Left cardiac atrium (tissue), 4 donors: Measurements from ENCODE around the gene SEC16B. TPM values are rescaled to one million over a fixed set of nuclear protein-coding genes. Genes with fewer than 3 reads are reported as not detected.
A peak's percentile ranks its signal among the peaks of the same experiment; 100 is the strongest.

Experiments used
- ATAC-seq, 2 donors: fragments of 200-7000 bp; cut with Tn5 transposase; one replicate each; pipeline ENCODE4 v1.9.1; 2020; ENCODE audit warnings: mild to moderate bottlenecking in 2 of 2, moderate library complexity in 2 of 2
- DNase-seq: peaks from one replicate; pipeline ENCODE4 v3.0.0-alpha.2; 2020
- intact Hi-C, 2 donors: fragments of 100-400 bp; cut with DNase I; formaldehyde crosslinking; loops; one replicate each; pipeline versions ENCODE4 v1.14.1 to v1.15.1; 2022 to 2023
- total RNA-seq, 2 donors: library from RNA; stranded (reverse); fragmentation: NEBNext Ultra II Directional; extraction: Animal tissue kit (Norgen Biotek cat#: 25700); gene quantifications; one replicate each; pipeline ENCODE4 v1.2.1, GENCODE V29; 2021
- donor health status: DM: no; HTN: yes; CAD: no.
- donor health status: DM: no; HTN: yes; CAD: no; lungs with severe emphysema.
- donor health status: DM: yes; HTN: yes; CAD: no.
- donor health status: Dilated cardiomyopathy.

SEC16B gene
- total RNA-seq, 2 donors from 2014 or later = 2.1 to 2.2 TPM

GRCh38 chr1:177950506-177950905 is 19.4 kb downstream of the SEC16B start:
- ATAC-seq (no peak), DNase-seq (no peak)
- intact Hi-C loops = loop anchor here in 1 of 2 donors (10.0 kb wide), 2 partner anchors 244 to 334 kb away; no protein-coding TSS in a partner anchor

- DNase-seq (peak; percentile 40), ATAC-seq (peak; percentile 52 to 64)
- intact Hi-C loops = loop anchor here (5.0 kb wide), 1 partner anchor 1051 kb away; no protein-coding TSS in a partner anchor
These were observed 21.4 kb downstream of the SEC16B start for GRCh38 chr1:177948336-177948972.

DNA sequence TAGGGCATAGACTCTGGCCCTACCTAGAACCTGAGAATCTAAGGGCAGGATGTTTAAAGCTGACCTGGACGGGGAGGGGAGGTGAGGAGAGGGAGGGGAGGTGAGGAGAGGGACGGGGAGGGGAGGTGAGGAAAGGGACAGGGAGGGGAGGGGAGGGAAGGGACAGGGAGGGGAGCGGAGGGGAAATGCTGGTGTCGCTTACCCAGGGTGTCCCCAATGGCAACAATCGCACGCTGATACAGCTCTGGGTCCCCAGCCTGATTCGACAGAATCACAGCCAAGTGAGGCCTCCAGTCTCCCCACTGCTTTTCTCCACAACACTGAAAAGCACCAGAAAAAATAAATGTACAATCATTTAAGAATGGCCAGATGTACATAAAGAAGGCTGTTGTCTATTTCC is 22.2 kb downstream of the SEC16B start:
- no peak for ATAC-seq
- intact Hi-C loops = loop anchor here (5.0 kb wide), 1 partner anchor 1050 kb away; no protein-coding TSS in a partner anchor
- no peak for DNase-seq

DNA sequence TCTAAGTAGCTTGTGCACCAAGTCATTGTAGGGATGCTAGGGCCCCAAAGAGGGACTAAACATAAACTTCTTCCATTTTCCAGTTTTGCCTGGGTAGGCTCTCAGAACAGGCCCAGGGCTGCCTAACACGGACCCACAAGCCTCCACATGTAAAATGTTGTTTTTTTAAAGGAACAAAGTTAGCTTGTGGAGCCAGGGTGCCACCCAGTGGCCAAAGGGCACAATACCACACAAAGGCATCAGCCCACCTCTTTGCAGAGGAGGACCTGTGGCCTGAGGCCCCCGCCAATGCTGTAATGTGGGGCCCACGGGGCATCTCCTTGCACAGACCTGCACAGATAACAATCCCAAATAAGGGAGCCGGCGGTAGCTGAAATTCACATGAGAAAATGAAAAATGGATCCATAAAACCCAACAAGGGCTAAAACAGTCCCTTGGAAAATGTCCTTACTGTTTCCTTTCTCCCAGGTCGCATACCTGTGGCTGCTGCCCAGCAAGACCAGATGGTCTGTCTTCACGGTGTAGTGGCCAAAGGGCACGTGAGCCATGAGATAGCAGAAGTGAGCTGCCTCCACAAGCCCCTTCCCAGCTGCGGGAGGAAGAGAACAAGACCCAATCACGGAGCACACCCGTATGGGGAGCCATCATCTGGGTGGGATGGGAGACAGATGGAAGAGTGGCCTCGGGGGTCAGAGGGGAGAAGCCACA is 23.8 kb downstream of the SEC16B start:
- DNase-seq = peak; percentile 40
- peak; percentile 57 to 77 for ATAC-seq
- intact Hi-C loops = loop anchor here (5.0 kb wide), 1 partner anchor 1049 kb away; no protein-coding TSS in a partner anchor

GRCh38 chr1:177944016-177944949 is 25.6 kb downstream of the SEC16B start:
- DNase-seq = no peak
- peak in 1 of 2 donors; percentile 64 for ATAC-seq
- intact Hi-C loops = no loop called here

GRCh38 chr1:177941976-177942375 is 27.9 kb downstream of the SEC16B start:
- DNase-seq (no peak), ATAC-seq (no peak)
- intact Hi-C loops = no loop called here

GRCh38 chr1:177940682-177941081 is 29.2 kb downstream of the SEC16B start:
- DNase-seq (no peak), ATAC-seq (no peak)
- intact Hi-C loops = no loop called here

GRCh38 chr1:177937931-177938330 is 31.9 kb downstream of the SEC16B start:
- ATAC-seq = no peak
- intact Hi-C loops = loop anchor here in 1 of 2 donors (5.0 kb wide), 1 partner anchor 81 kb away; no protein-coding TSS in a partner anchor

DNA sequence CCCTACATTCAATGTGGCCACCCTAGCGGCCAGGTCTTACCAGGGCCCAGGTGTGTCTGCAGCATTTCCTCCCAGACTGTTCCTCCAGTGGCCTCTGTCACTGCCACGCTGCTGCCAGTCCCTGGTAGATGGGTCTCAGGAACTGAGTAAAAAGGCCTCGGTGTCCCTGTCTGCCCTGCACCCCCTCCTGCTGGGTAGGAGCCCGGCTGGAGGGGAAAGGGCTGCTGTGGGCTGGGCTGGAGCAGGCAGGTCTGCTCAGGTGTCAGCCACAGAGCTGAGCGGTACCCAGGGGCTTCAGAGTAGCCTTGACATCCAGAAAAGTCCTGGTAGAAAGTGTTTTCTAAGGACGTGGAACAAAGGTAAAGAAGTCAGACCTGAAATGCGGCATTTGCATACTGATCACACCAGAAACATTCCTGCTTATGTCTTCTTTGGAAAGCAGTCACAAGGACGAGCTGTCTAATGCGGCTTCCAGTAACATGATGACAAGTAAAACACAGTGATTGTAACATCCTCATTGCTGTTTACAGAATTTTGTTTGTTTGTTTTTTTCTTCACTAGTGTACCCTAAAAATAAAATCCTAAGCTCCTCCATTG is 32.6 kb downstream of the SEC16B start:
- ATAC-seq (no peak), DNase-seq (no peak)
- intact Hi-C loops = loop anchor here in 1 of 2 donors (5.0 kb wide), 1 partner anchor 80 kb away; no protein-coding TSS in a partner anchor

More at GRCh38 chr1:177937931-177938330, 31.9 kb downstream of the SEC16B start:
- DNase-seq = no peak

DNA sequence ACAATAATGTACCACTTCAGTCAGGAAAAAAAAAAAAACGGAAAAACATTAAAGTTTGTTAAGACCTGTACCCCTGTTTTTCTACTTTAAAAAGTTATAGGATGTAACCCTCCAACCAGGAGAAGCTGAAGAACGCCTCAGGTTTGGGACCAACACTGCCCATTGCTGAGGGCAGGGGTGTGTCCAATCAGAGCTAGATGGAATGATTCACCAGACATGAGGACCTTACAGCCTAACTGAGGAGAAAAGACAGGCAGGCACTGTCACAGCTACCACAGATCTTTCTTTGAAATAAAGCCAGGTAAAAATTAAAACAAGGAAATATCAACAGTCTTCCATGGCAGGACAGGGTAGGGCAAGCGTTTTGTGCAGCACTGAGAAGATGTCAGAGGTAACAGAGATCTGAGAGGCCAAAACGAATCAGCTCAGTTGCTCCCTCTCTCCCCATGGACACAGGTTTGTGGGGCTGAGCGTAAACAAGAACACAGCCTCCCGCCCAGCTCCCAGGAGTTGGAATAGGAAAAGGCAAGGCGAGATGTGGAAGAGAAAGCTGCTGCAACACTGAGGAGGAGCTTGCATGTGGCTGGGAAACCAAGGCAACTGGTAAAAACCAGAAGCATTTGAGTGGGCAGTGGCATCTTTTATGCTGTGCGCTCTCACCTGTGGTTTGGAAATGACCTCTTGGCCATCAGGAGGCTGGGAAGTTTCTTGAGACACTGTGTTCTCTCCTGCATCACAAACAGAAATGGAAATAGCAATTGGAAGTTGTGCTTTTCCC is 34.0 kb downstream of the SEC16B start:
- peak in 1 of 2 donors; percentile 56 for ATAC-seq
- DNase-seq = no peak
- intact Hi-C loops = loop anchor here in 1 of 2 donors (5.0 kb wide), 1 partner anchor 79 kb away; no protein-coding TSS in a partner anchor

- peak; percentile 84 to 93 for ATAC-seq
- intact Hi-C loops = loop anchor here in 1 of 2 donors (5.0 kb wide), 1 partner anchor 78 kb away; no protein-coding TSS in a partner anchor
- peak; percentile 28 for DNase-seq
These were observed 34.9 kb downstream of the SEC16B start for GRCh38 chr1:177934927-177935326.

DNA sequence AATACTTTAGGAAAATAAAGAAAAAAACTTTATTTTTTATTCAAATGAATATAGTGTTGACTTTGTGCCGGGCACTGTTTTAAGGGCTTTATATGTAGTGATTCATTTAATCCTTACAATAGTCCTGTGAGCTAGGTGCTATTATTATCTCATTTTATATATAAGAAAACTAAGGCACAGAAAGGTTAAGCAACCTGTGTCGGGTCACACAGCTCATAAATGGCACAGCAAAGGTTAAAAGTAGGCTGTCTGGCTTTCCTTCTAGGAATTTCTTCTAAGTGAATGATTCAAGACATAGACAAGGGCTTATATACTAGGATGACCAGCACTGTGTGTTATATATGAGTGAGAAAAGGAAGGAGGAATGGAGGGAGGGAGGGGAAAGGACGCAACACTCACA is 35.4 kb downstream of the SEC16B start:
- DNase-seq = no peak
- no peak for ATAC-seq
- intact Hi-C loops = no loop called here

DNA sequence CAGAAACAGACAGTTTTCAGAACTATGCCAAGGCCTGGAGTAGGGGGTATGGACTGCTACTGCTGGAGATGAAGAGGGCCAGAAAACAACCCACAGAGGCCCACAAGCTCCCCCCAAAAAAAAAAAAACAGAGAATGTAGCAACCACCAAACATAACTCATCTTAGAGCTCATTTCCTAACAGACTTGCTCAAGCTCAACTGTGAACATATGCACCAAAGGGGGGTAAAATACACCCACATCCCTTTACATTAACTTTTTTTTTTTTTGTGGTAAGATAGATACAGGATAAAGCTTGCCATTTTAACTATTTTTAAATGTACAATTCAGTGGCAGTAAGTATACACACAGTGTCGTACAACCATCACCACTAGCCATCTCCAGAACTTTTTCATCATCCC is 36.0 kb downstream of the SEC16B start:
- ATAC-seq (no peak), DNase-seq (no peak)
- intact Hi-C loops = no loop called here

DNA sequence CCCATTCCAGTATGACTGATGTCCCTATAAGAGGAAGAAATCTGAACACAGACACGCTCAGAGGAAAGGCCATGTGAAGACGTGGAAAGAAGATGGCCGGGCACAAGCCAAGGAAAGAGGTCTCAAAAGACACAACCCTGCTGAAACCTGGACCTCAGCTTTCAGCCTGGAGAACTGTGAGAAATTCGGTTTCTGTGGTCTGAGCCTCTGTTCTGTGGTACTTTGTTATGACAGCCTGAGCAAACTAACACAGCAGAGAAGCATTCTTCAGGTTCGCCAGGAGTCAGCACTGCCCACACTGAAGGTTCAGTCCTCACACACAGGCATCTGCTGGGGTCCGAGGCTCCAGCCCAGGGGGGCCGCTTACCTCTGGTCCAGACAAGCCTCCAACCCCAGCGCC is 37.7 kb downstream of the SEC16B start:
- DNase-seq (no peak), ATAC-seq (no peak)
- intact Hi-C loops = no loop called here

DNA sequence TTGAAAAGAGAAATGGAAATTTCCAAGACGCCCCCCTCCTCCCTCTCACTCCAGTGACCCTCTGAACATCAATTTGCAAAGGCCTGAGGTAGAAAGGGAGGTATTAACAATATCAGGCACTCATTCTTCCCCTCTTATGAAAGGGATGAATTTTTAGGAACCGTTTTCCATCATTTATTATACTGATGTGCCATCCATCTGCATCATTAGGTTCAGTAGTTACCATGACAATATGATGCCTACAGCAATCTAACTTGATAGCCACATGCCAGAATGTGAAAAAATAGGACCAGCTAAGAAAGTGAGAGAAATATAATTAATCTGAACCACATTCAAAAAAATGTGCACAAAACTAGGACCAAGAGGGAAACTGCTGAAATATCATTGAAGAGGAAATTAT is 40.9 kb downstream of the SEC16B start:
- DNase-seq (no peak), ATAC-seq (no peak)
- intact Hi-C loops = no loop called here

- ATAC-seq = no peak
These were observed 41.7 kb downstream of the SEC16B start for GRCh38 chr1:177928194-177928593.

DNA sequence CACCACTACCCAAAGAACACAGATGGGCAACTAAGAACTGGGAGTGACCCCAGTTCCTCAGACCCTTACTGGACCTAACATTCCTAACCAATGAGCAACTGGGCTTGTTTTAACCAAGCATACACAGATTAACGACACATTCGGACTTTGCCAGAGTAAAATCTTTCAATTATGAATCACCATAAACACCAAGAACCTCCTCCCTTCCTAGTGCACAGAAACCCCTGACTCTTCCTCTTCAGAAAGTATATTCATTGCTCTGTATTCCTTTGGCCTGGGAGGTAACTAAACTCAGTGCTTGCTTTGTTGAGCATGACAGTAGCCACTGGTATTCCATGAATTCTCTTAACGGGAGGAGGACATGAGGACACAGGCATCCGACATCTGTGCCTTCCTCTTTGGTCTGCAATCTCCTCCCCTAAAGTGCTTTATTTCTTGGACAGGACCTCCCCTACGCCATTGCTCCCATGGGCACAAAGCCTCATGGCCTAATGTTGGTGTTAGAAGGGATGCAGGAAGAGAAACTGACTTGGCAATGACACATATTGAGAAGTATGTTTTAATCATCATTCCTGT is 42.7 kb downstream of the SEC16B start:
- intact Hi-C loops = no loop called here
- ATAC-seq (peak in 1 of 2 donors; percentile 57), DNase-seq (no peak)

More at GRCh38 chr1:177928194-177928593, 41.7 kb downstream of the SEC16B start:
- no peak for DNase-seq
- intact Hi-C loops = no loop called here

DNA sequence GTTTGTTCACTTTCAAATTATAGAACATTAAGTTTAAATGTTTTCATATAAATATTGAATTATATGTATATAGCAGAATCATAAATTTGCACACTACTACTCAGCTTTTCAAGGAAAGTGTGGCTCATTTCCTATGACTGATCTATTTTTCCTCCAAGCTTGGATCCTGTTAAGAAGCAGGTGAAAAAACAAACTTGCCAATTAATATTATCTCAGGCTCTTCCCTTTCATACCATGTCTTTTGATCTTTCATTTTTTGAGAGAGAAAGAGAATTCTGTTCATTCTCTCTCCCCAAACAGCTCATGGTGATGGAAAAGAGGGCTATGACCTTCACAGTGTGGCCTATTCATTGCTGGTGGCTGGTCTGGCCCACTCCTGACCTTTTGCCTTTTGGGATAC is 43.7 kb downstream of the SEC16B start:
- no peak for DNase-seq
- intact Hi-C loops = no loop called here
- no peak for ATAC-seq
